Measurements from ENCODE around the gene ZDHHC6. TPM values are rescaled to one million over a fixed set of nuclear protein-coding genes. Genes with fewer than 3 reads are reported as not detected.

Gene ZDHHC6
- total and polyA plus RNA-seq, 2 of the 8 experiments (the other 6 are each of a cell fraction or from before 2014, with no cell fraction given), result 13.6 to 27.4 TPM

GRCh38 chr10:112465299-112465883 lies 18.7 kb upstream of the ZDHHC6 start:
- no peak for FAIRE-seq
- POLR2A ChIA-PET (ENCODE audit: partially characterized antibody), result no interaction called here
- Histone ChIP-seq H3K4me3 (ENCODE audit: extremely low read depth in 1 of 4, insufficient read depth in 2 of 4, low read depth in 3 of 4, low read length in 4 of 4) (no peak overlapping the region), H2BK12ac (ENCODE audit: low read depth, low read length) (no peak overlapping the region), H3K79me1 (ENCODE audit: low read depth, low read length) (no peaks in the 10 kb centered on the region), H3K14ac (ENCODE audit: insufficient read length) (no peak overlapping the region), H3K9me3 (ENCODE audit: insufficient read depth in 2 of 2, low read depth in 1 of 2, low read length in 1 of 2) (0 out of 4 replicates have a peak, but pooled peaks cover 0 to 4% of the 10 kb centered on the region in 2 experiments), H3K23me2 (ENCODE audit: low read depth, low read length) (no peaks in the 10 kb centered on the region), H3K4ac (replicated peaks; ENCODE audit: insufficient read length, low read depth, low read length) (no peak overlapping the region), H2AK5ac (ENCODE audit: low read depth, low read length) (no peak overlapping the region), H3K27me3 (replicated peaks in 1 of 4; ENCODE audit: control insufficient read depth in 3 of 4, extremely low read depth in 1 of 4, insufficient read depth in 3 of 4, low read length in 3 of 4) (no peaks in the 10 kb centered on the region), H4K5ac (ENCODE audit: insufficient read length, low read depth, low read length) (no peak overlapping the region), H3K27ac (ENCODE audit: low read depth, low read length) (no peak overlapping the region), H3K4me2 (ENCODE audit: insufficient read depth in 1 of 2, low read depth in 2 of 2, low read length in 2 of 2) (no peak overlapping the region), H2BK120ac (replicated peaks; ENCODE audit: low read depth, low read length) (no peak overlapping the region), H2BK5ac (ENCODE audit: low read depth, low read length) (no peak overlapping the region), H4K8ac (ENCODE audit: extremely low read depth, insufficient read depth, low read length) (no peak overlapping the region), H4K20me1 (replicated peaks in 1 of 2; ENCODE audit: control insufficient read depth in 1 of 2, insufficient read depth in 2 of 2, low read length in 2 of 2) (no peaks in the 10 kb centered on the region), H3K23ac (ENCODE audit: insufficient read length) (no peak overlapping the region), H4K91ac (replicated peaks; ENCODE audit: insufficient read length, low read length) (no peak overlapping the region), H2AFZ (ENCODE audit: low read length) (no peak overlapping the region), H3K4me1 (replicated peaks in 1 of 4; ENCODE audit: control insufficient read depth in 3 of 4, insufficient read depth in 4 of 4, low read length in 3 of 4) (no peaks in the 10 kb centered on the region), H2BK20ac (ENCODE audit: low read length) (no peak overlapping the region), H3K79me2 (ENCODE audit: control insufficient read depth in 1 of 2, insufficient read depth in 2 of 2, low read length in 2 of 2) (no peaks in the 10 kb centered on the region), H3K36me3 (ENCODE audit: control insufficient read depth in 2 of 4, insufficient read depth in 4 of 4, low read length in 3 of 4) (peaks cover 0 to 23% (median 11%) of the 10 kb centered on the region in 4 experiments; a peak in 4 of 8 replicates), H3K18ac (ENCODE audit: extremely low read depth, low read length) (no peak overlapping the region), H2BK15ac (ENCODE audit: low read length) (no peak overlapping the region), H3K9ac (replicated peaks in 1 of 4; ENCODE audit: extremely low read depth in 1 of 4, low read depth in 3 of 4, low read length in 3 of 4) (no peak overlapping the region), H3K56ac (replicated peaks; ENCODE audit: insufficient read length, low read depth, low read length) (no peak overlapping the region)
- TF ChIP-seq KDM1A (IDR thresholded peaks at IDR 0.05; ENCODE audit: borderline replicate concordance, low read length) (0 out of 2 replicates have a peak, but pooled peaks have one; percentile 29), SIX5 (IDR thresholded peaks at IDR 0.05; ENCODE audit: low read depth, low read length) (no peak)
- 86% methylated on average over 3 of the region's 3 CpGs; no CpG with 5 or more reads in 1 of the 2 experiments for WGBS, 2 experiments (ENCODE audit: extremely low coverage in 1 of 2, insufficient coverage in 1 of 2, insufficient read length in 1 of 2, insufficient replicate concordance in 2 of 2, low coverage in 1 of 2, low lambda C conversion rate in 2 of 2, missing lambda C conversion rate in 1 of 2)
- CTCF ChIA-PET (ENCODE audit: partially characterized antibody), result interaction anchor here (1.3 to 2.1 kb wide), 2 partner anchors 9 to 150 kb away, joined by 3 to 8 read pairs; no protein-coding TSS in a partner anchor
- no peak for DNase-seq (ENCODE audit: low read depth in 1 of 2, low spot score in 2 of 2)

All from H1 (cell line).